ENCODE measurements around the gene KCNH4.
"Not testable (repeated sequence)": the region's sequence is repeated elsewhere in the genome, so short reads cannot be mapped to it uniquely, and the experiment has no call there.

Gene KCNH4

DNA sequence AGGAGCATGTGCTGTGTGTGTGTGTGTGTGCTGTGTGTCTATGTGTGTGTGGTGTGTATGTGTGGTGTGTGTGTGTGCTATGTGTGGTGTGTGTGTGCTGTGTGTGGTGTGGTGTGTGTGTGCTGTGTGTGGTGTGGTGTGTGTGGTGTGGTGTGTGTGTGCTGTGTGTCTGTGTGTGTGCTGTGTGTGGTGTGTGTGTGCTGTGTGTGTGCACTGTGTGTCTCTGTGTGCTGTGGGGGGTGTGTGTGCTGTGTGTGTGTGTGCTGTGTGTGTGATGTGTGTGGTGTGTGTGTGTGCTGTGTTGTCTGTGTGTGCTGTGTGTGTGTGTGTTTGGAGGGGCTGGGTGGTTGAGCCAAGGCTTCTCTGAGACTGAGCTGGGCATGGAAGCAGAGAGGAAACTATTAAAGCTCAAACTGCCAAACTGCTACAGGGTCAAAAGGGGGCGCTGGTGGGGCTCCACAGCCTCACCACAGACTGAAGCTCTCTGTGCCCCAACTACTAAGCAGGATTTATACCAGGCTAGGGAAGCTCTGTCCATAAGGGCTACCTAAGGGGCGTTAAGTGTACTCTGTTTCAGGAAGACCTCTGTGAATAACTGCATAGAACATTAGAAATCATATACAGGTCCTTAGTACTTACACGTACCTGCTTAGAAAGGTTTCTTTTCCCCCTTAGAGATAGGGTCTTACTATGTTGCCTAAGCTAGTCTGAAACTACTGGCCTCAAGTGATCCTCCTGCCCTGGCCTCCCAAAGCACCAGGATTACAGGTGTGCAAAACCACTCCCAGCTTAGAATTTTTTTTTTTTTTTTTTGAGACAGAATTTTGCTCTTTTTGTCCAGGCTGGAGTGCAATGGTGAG lies 41.2 kb upstream of the KCNH4 start:
- no peaks in the 10 kb centered on the region for H3K27me3 ChIP-seq (replicated peaks)
- in situ Hi-C loops (cut with HindIII; ENCODE audit: low pct_ligation_motif_present, low sequenced_read_pairs), result no loop called here
- H3K27ac ChIP-seq, result no peak overlapping the region
- peak; percentile 48 for DNase-seq
- no peak overlapping the region for H3K4me3 ChIP-seq (ENCODE audit: low read depth, low read length)
- H3K36me3 ChIP-seq (replicated peaks), result peaks cover 17% of the 10 kb centered on the region
- peak; percentile 88 for TF ChIP-seq CTCF (IDR thresholded peaks at IDR 0.05; ENCODE audit: low read depth, low read length, missing control alignments)

GRCh38 chr17:42219280-42219679 lies 38.3 kb upstream of the KCNH4 start:
- DNase-seq; H3K27me3 ChIP-seq (replicated peaks); H3K4me3 ChIP-seq (ENCODE audit: low read depth, low read length); H3K27ac ChIP-seq; in situ Hi-C loops (cut with HindIII; ENCODE audit: low pct_ligation_motif_present, low sequenced_read_pairs): not testable (repeated sequence)
- peaks cover 35% of the 10 kb centered on the region for H3K36me3 ChIP-seq (replicated peaks)

DNA sequence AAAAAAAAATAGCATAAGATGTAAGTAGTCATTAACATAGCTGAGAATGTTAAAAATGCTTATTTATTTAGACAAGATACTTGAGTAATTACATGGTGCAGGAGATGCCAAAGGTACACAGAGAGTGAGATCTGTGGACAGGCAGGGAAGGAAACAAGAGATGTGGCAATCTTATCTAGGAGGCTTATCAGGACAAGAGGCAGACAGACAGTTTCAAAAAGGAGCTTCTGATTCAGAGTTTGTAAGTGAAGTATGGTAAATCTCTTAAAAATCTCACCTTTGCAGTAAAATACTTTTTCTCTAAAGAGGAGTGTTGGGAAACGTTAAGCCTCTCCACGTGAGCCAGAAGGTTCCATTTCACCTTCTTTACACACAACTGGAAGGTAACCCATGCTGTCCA lies 33.2 kb upstream of the KCNH4 start:
- Histone ChIP-seq H3K4me3 (ENCODE audit: low read depth, low read length) (no peak overlapping the region), H3K27me3 (replicated peaks) (no peaks in the 10 kb centered on the region), H3K36me3 (replicated peaks) (peaks cover 48% of the 10 kb centered on the region), H3K27ac (no peak overlapping the region)
- no peak for DNase-seq
- TF ChIP-seq CTCF (IDR thresholded peaks at IDR 0.05; ENCODE audit: low read depth, low read length, missing control alignments), result no peak
- in situ Hi-C loops (cut with HindIII; ENCODE audit: low pct_ligation_motif_present, low sequenced_read_pairs), result no loop called here

GRCh38 chr17:42212382-42212781 lies 31.4 kb upstream of the KCNH4 start:
- H3K4me3 ChIP-seq (ENCODE audit: low read depth, low read length), result no peak overlapping the region
- H3K36me3 ChIP-seq (replicated peaks), result peaks cover 46% of the 10 kb centered on the region
- TF ChIP-seq CTCF (IDR thresholded peaks at IDR 0.05; ENCODE audit: low read depth, low read length, missing control alignments), result no peak
- no peak overlapping the region for H3K27ac ChIP-seq
- in situ Hi-C loops (cut with HindIII; ENCODE audit: low pct_ligation_motif_present, low sequenced_read_pairs), result no loop called here
- no peak for DNase-seq
- H3K27me3 ChIP-seq (replicated peaks), result no peaks in the 10 kb centered on the region

- DNase-seq; in situ Hi-C loops (cut with HindIII; ENCODE audit: low pct_ligation_motif_present, low sequenced_read_pairs); H3K4me3 ChIP-seq (ENCODE audit: low read depth, low read length); H3K27me3 ChIP-seq (replicated peaks); H3K27ac ChIP-seq: not testable (repeated sequence)
- H3K36me3 ChIP-seq (replicated peaks), result peaks cover 44% of the 10 kb centered on the region
Measured at GRCh38 chr17:42211921-42212341, 31.0 kb upstream of the KCNH4 start.

DNA sequence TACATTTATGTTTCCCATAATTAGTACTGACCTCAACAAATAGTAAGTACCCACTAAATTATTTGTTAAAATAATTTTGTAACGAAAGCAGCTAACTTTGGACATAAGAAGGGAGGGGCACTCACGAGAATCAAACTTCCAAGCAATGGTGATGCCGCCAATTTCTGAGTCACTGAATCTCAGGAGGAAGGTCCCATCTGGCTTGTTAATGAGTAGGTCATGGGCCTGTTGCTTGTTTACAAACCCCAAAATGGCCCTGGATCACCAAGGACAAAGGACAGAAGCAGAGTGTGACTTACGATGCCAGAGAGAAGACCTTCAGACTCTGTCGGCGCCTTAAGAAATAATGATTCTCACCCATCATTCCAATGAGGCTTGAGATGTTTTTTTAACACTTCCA lies 29.1 kb upstream of the KCNH4 start:
- H3K4me3 ChIP-seq (ENCODE audit: low read depth, low read length), result no peak overlapping the region
- no peak for TF ChIP-seq CTCF (IDR thresholded peaks at IDR 0.05; ENCODE audit: low read depth, low read length, missing control alignments)
- no peak overlapping the region for H3K27ac ChIP-seq
- in situ Hi-C loops (cut with HindIII; ENCODE audit: low pct_ligation_motif_present, low sequenced_read_pairs), result no loop called here
- no peak for DNase-seq
- H3K36me3 ChIP-seq (replicated peaks), result peaks cover 50% of the 10 kb centered on the region
- H3K27me3 ChIP-seq (replicated peaks), result no peaks in the 10 kb centered on the region

GRCh38 chr17:42206153-42206612 lies 25.2 kb upstream of the KCNH4 start:
- H3K27me3 ChIP-seq (replicated peaks); H3K4me3 ChIP-seq (ENCODE audit: low read depth, low read length); in situ Hi-C loops (cut with HindIII; ENCODE audit: low pct_ligation_motif_present, low sequenced_read_pairs): not testable (repeated sequence)
- Histone ChIP-seq H3K27ac (peak overlapping the region; percentile 30), H3K36me3 (replicated peaks) (peaks cover 53% of the 10 kb centered on the region)
- DNase-seq, result peak; percentile 3

Measured in brain microvascular endothelial cell (primary cell).